K562 (cell line): ENCODE data around the gene DEDD2. TPM values are rescaled to one million over a fixed set of nuclear protein-coding genes. Genes with fewer than 3 reads are reported as not detected.

Experiments used
- ATF7 ChIP-seq: fragments of 450-650 bp; IDR thresholded peaks from 2 replicates; pipeline ENCODE4 v1.7.1; 2014; ENCODE audit warnings: mild to moderate bottlenecking, moderate library complexity
- CBFA2T2 ChIP-seq: fragments of 450-650 bp; conservative IDR thresholded peaks from 2 replicates; pipeline ENCODE4 v1.6.1; 2017; ENCODE audit warnings: mild to moderate bottlenecking
- DPF2 ChIP-seq: fragments of 450-650 bp; IDR thresholded peaks from 2 replicates; pipeline ENCODE4 v1.6.1; 2016
- MYNN ChIP-seq, 2 experiments: sonication (generic); formaldehyde crosslinking in 1 of 2; IDR thresholded peaks; 2 replicates each; pipeline versions ENCODE4 v1.5.0 to v1.6.1; 2016 to 2020; ENCODE audit warnings: antibody characterized with exemption in 1 of 2, missing genetic modification reagents in 1 of 2
- RFX1 ChIP-seq: fragments of 450-650 bp; IDR thresholded peaks from 2 replicates; pipeline ENCODE4 v1.6.1; 2016; ENCODE audit warnings: mild to moderate bottlenecking, moderate library complexity
- RHOXF2B ChIP-seq: fragments of 250-450 bp; sonication (Bioruptor Pico); conservative IDR thresholded peaks from 2 replicates; pipeline ENCODE4 v1.5.1; 2021
- TAF1 ChIP-seq: IDR thresholded peaks from 2 replicates; pipeline ENCODE4 v1.6.1; 2011; ENCODE audit warnings: mild to moderate bottlenecking, low read length, moderate library complexity; ENCODE audit not compliant: insufficient read depth, control insufficient read depth, severe bottlenecking; ENCODE audit errors: extremely low read depth
- TAF15 ChIP-seq: fragments of 200-400 bp; formaldehyde crosslinking; IDR thresholded peaks from 2 replicates; pipeline ENCODE4 v1.6.1; 2017; ENCODE audit warnings: mild to moderate bottlenecking, low read depth, low read length, moderate library complexity
- ZFP1 ChIP-seq: fragments of 450-650 bp; formaldehyde crosslinking; IDR thresholded peaks from 2 replicates; pipeline ENCODE4 v1.4.0; 2020; ENCODE audit warnings: mild to moderate bottlenecking, mixed read lengths
- ZFX ChIP-seq: sonication (generic); formaldehyde crosslinking; IDR thresholded peaks from 2 replicates; pipeline ENCODE4 v1.8.0; 2022; ENCODE audit warnings: mild to moderate bottlenecking, missing genetic modification reagents, moderate library complexity
- ZNF695 ChIP-seq: fragments of 450-650 bp; formaldehyde crosslinking; IDR thresholded peaks from 2 replicates; pipeline ENCODE4 v1.4.0; 2020; ENCODE audit warnings: mild to moderate bottlenecking, moderate library complexity
- polyA plus RNA-seq, 8 experiments: library from polyadenylated mRNA; depleted of rRNA in 4 of 8; stranded (reverse) in 5 of 8; unstranded in 3 of 8; fragments of >200 nt; fragmentation: Nextera tagmentation in 2 of 8; fragmentation: Illumina TruSeq in 1 of 8; extraction: Ambion mirVana in 2 of 8; extraction: Trizol in 1 of 8; gene quantifications; 2 replicates each; pipeline versions ENCODE4 v1.2.1 to v1.2.3, GENCODE V29; 2011 to 2014; ENCODE audit warnings: inconsistent platforms in 1 of 8, missing spikeins in 1 of 8
- total RNA-seq, 7 experiments: library from RNA; depleted of rRNA in 6 of 7; stranded (reverse); fragments of >200 nt in 6 of 7; fragmentation: Illumina TruSeq in 2 of 7; extraction: Trizol in 2 of 7; gene quantifications; 2 replicates each; pipeline versions ENCODE4 v1.2.1 to v1.2.3, GENCODE V29; 2011 to 2021; ENCODE audit warnings: low replicate concordance in 1 of 7
- TF ChIP-seq, protein P1 (sequence below): sonication (generic); formaldehyde crosslinking; IDR thresholded peaks from 2 replicates; pipeline ENCODE4 v1.8.1; 2022; ENCODE audit warnings: missing genetic modification reagents
- TF ChIP-seq, protein P2 (sequence below): fragments of 200-800 bp; sonication (Bioruptor generic); IDR thresholded peaks from 2 replicates; pipeline ENCODE4 v1.6.1; 2017; ENCODE audit warnings: missing genetic modification characterization, missing compliant biosample characterization
- TF ChIP-seq, protein P3 (sequence below): sonication (generic); formaldehyde crosslinking; IDR thresholded peaks from 2 replicates; pipeline ENCODE4 v1.9.0; 2022; ENCODE audit warnings: mild to moderate bottlenecking, missing genetic modification reagents
- TF ChIP-seq, protein P4 (sequence below): fragments of 250-450 bp; sonication (Bioruptor Pico); IDR thresholded peaks from 2 replicates; pipeline ENCODE4 v1.5.0; 2020; ENCODE audit warnings: mild to moderate bottlenecking
- TF ChIP-seq, protein P5 (sequence below): sonication (generic); formaldehyde crosslinking; IDR thresholded peaks from 2 replicates; pipeline ENCODE4 v1.8.1; 2023; ENCODE audit warnings: mild to moderate bottlenecking, missing genetic modification reagents, moderate library complexity

The DEDD2 gene
- total and polyA plus RNA-seq, 9 of the 15 experiments (the other 6 are each of a cell fraction or from before 2014, with no cell fraction given), result 4.3 to 43.0 (median 29.2) TPM

DNA sequence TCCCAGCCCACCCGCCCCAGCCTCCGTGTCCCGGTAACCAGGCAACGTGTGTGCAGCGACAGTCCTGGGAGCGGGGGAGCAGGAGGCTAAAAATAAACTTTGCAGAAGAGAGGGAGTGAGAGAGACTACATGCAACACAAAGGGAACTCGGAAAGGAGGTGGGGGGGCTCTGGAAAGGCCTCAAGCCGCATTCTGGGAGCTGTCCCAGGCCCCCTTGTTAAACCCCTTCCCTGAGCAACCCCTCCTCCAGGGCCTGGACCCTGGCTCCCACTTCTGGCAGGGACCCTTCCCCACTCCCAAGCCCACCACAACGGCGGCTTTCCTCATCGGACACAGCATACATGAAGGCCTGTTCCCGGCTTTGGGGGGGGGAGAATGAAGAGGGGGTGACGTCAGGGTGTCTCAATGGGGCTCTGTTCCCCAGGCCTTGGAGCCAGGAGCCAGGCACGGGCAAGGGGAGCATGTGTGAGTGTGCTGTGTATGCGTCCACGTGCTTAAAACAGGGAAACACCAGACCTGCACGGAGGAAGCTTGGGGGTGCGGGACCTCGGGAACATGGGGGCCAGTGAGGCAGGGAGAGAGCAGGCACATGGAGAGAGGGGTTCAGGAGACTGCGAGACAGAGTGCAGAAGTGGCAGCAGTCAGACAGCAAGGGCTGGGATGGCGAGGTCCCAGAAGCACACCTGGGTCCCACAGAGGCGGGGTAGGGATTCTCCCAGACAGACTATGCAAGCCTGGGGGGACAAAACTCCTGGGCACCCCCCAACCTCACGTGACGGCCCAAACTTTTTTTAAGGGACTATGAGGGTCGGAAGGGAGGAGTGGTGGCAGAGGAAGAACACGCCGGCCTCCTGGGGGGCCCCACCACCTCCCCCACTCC, 35.1 kb upstream of the DEDD2 start (continued):
- TF ChIP-seq, protein P1, sequence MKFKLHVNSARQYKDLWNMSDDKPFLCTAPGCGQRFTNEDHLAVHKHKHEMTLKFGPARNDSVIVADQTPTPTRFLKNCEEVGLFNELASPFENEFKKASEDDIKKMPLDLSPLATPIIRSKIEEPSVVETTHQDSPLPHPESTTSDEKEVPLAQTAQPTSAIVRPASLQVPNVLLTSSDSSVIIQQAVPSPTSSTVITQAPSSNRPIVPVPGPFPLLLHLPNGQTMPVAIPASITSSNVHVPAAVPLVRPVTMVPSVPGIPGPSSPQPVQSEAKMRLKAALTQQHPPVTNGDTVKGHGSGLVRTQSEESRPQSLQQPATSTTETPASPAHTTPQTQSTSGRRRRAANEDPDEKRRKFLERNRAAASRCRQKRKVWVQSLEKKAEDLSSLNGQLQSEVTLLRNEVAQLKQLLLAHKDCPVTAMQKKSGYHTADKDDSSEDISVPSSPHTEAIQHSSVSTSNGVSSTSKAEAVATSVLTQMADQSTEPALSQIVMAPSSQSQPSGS, result peak; percentile 40; the same call in 1 of the 2 replicates
- TF ChIP-seq ATF7, result peak; percentile 89
- no peak for TF ChIP-seq CBFA2T2
- TF ChIP-seq DPF2, result no peak
- TF ChIP-seq TAF15, result 0 out of 2 replicates have a peak, but pooled peaks have one; percentile 50
- no peak for TF ChIP-seq ZFP1 (CRISPR knock-in tag)
- TF ChIP-seq ZFX (CRISPR knock-in tag), result peak; percentile 36; the same call in 1 of the 2 replicates
- no peak for TF ChIP-seq RHOXF2B (CRISPR knock-in tag)
- TF ChIP-seq, protein P2, sequence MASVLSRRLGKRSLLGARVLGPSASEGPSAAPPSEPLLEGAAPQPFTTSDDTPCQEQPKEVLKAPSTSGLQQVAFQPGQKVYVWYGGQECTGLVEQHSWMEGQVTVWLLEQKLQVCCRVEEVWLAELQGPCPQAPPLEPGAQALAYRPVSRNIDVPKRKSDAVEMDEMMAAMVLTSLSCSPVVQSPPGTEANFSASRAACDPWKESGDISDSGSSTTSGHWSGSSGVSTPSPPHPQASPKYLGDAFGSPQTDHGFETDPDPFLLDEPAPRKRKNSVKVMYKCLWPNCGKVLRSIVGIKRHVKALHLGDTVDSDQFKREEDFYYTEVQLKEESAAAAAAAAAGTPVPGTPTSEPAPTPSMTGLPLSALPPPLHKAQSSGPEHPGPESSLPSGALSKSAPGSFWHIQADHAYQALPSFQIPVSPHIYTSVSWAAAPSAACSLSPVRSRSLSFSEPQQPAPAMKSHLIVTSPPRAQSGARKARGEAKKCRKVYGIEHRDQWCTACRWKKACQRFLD (CRISPR knock-in tag), result no peak; the same call in 1 of the 2 replicates
- TF ChIP-seq, protein P3, sequence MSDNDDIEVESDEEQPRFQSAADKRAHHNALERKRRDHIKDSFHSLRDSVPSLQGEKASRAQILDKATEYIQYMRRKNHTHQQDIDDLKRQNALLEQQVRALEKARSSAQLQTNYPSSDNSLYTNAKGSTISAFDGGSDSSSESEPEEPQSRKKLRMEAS (CRISPR knock-in tag), result peak; percentile 91
- no peak for TF ChIP-seq ZNF695 (CRISPR knock-in tag)
- TF ChIP-seq RFX1, result peak; percentile 51; the same call in 1 of the 2 replicates
- TF ChIP-seq, protein P4, sequence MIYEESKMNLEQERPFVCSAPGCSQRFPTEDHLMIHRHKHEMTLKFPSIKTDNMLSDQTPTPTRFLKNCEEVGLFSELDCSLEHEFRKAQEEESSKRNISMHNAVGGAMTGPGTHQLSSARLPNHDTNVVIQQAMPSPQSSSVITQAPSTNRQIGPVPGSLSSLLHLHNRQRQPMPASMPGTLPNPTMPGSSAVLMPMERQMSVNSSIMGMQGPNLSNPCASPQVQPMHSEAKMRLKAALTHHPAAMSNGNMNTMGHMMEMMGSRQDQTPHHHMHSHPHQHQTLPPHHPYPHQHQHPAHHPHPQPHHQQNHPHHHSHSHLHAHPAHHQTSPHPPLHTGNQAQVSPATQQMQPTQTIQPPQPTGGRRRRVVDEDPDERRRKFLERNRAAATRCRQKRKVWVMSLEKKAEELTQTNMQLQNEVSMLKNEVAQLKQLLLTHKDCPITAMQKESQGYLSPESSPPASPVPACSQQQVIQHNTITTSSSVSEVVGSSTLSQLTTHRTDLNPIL (CRISPR knock-in tag), result no peak
- TF ChIP-seq, protein P5, sequence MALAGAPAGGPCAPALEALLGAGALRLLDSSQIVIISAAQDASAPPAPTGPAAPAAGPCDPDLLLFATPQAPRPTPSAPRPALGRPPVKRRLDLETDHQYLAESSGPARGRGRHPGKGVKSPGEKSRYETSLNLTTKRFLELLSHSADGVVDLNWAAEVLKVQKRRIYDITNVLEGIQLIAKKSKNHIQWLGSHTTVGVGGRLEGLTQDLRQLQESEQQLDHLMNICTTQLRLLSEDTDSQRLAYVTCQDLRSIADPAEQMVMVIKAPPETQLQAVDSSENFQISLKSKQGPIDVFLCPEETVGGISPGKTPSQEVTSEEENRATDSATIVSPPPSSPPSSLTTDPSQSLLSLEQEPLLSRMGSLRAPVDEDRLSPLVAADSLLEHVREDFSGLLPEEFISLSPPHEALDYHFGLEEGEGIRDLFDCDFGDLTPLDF (CRISPR knock-in tag), result no peak
- no peak for TF ChIP-seq TAF1
- TF ChIP-seq MYNN (IDR thresholded peaks at IDR 0.05), result no peak
- no peak for TF ChIP-seq MYNN (CRISPR knock-in tag; IDR thresholded peaks at IDR 0.05)
- TF ChIP-seq, all 486 proteins: peak for 44
